ENCODE measurements around the gene CHDH. TPM values are rescaled to one million over a fixed set of nuclear protein-coding genes. Genes with fewer than 3 reads are reported as not detected.

CHDH gene
- total RNA-seq, 2 donors from 2014 or later, result 0.50 to 0.94 TPM

DNA sequence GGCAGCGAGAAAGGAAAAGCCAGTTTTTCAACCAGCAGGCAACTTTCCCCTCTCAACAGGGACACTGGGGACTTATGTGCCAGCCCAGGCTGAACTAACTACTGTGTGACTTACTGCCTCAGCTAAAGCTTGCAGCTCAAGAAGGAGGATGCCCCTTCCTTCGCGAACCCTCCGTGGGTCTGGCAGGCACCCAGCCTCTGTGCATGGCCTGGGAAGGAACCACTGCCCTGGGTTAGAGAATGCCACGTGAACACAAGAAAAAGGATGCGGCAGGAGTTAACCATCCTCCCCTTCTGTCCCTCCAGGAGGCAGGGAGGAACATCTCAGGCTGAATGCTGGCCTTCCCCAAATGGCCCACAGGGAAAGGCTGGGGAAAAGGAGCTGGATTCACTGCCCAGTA, 29.0 kb downstream of the CHDH start:
- no peaks in the 10 kb centered on the region for H3K9me3 ChIP-seq (ENCODE audit: control insufficient read depth, low read length, poor library complexity, severe bottlenecking)
- Mint-ChIP-seq H3K4me3 (no peak overlapping the region), H3K27me3 (peaks cover 10% of the 10 kb centered on the region), H3K27ac (no peak overlapping the region), H3K36me3 (ENCODE audit: low read depth) (no peaks in the 10 kb centered on the region), H3K4me1 (no peaks in the 10 kb centered on the region)
- no peak for DNase-seq
- no peak for ATAC-seq

DNA sequence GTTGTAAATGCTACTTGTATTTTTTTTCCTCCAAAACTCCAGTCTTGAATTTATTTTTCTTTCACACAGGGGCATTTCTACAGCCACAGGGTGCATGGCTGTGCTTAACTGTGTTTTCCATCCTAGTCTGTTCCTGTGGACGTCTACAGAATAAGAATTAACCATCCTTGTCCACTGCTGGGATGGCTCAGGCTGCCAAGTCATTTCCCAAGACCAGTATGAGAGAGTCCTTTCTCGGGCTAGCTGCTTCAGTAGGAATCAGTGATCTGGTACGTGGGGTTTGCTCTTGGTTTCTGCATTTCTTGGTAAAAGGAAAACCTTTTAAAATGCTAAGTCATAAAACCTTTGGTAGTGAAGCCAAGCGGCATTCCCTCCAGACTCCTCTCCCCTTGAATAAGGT, 29.8 kb downstream of the CHDH start:
- no peak overlapping the region for H3K4me3 Mint-ChIP-seq
- H3K9me3 ChIP-seq (ENCODE audit: control insufficient read depth, low read length, poor library complexity, severe bottlenecking), result no peaks in the 10 kb centered on the region
- DNase-seq (no peak), ATAC-seq (no peak)
- peaks cover 10% of the 10 kb centered on the region for H3K27me3 Mint-ChIP-seq
- no peaks in the 10 kb centered on the region for H3K36me3 Mint-ChIP-seq (ENCODE audit: low read depth)
- H3K4me1 Mint-ChIP-seq, result no peaks in the 10 kb centered on the region
- H3K27ac Mint-ChIP-seq, result no peak overlapping the region

DNA sequence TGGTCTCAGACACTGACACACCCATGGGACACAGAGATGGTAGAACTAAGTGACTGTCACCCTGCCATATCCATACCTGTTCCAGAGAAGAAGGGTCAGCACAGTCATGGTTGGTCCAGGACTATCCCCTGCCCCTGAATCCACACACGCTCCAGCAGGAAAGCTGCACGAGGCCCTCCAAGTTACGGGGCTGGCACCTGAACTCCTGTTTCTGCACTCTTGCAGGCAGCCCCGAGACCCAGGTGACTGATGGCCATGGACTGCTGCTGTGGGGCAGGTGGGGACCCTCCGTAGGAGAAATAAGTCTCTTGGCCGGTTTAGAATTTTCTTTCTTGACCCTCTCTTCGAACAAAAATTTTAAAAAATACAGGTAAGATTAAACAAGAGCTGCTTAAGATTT, 30.6 kb downstream of the CHDH start:
- ATAC-seq, result no peak
- no peaks in the 10 kb centered on the region for H3K36me3 Mint-ChIP-seq (ENCODE audit: low read depth)
- no peaks in the 10 kb centered on the region for H3K9me3 ChIP-seq (ENCODE audit: control insufficient read depth, low read length, poor library complexity, severe bottlenecking)
- H3K4me3 Mint-ChIP-seq, result no peak overlapping the region
- DNase-seq, result no peak
- H3K27me3 Mint-ChIP-seq, result peaks cover 10% of the 10 kb centered on the region
- no peaks in the 10 kb centered on the region for H3K4me1 Mint-ChIP-seq
- H3K27ac Mint-ChIP-seq, result no peak overlapping the region

DNA sequence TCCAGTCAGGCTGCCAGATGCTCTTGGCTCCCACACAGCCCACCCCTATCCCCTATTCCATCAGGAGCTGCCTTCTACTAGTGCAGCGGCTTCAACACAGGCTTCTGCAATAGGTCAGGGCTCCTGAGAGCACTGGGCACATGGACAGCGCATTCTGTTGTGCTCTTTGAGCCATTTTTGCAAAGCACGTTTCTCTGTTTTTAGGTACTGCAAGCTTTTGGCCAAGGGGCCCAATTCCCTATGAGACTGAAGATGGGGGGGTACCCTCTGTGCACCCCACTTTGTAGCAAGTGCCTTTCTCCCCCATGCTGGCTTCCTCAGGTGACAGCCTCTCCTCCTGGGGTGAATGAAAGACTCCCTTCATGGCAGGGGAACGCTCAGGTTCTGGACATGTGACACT, 31.2 kb downstream of the CHDH start:
- no peak overlapping the region for H3K4me3 Mint-ChIP-seq
- no peaks in the 10 kb centered on the region for H3K4me1 Mint-ChIP-seq
- no peak overlapping the region for H3K27ac Mint-ChIP-seq
- ATAC-seq (no peak), DNase-seq (no peak)
- no peaks in the 10 kb centered on the region for H3K9me3 ChIP-seq (ENCODE audit: control insufficient read depth, low read length, poor library complexity, severe bottlenecking)
- H3K27me3 Mint-ChIP-seq, result peaks cover 10% of the 10 kb centered on the region
- no peaks in the 10 kb centered on the region for H3K36me3 Mint-ChIP-seq (ENCODE audit: low read depth)

GRCh38 chr3:53813876-53814275, 32.3 kb downstream of the CHDH start:
- H3K36me3 Mint-ChIP-seq (ENCODE audit: low read depth), result no peaks in the 10 kb centered on the region
- no peaks in the 10 kb centered on the region for H3K9me3 ChIP-seq (ENCODE audit: control insufficient read depth, low read length, poor library complexity, severe bottlenecking)
- no peaks in the 10 kb centered on the region for H3K4me1 Mint-ChIP-seq
- H3K27ac Mint-ChIP-seq, result no peak overlapping the region
- ATAC-seq (no peak), DNase-seq (no peak)
- H3K4me3 Mint-ChIP-seq, result no peak overlapping the region
- H3K27me3 Mint-ChIP-seq, result peaks cover 12% of the 10 kb centered on the region

DNA sequence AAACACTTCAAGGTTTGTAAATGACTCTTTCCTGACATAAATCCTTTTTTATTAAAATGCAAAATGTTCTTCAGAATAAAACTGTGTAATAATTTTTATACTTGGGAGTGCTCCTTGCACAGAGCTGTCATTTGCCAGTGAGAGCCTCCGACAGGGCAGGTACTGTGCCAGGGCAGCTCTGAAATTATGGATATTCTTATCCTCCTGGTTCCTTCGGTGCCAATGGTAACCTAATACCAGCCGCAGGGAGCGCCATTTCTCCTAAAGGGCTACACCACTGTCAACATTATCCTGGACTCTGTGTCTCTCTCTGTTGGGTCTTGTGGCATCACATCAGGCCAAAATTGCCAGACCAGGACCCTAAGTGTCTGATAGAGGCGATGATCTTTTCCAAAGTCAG, 33.0 kb downstream of the CHDH start:
- ATAC-seq, result no peak
- Mint-ChIP-seq H3K27ac (no peak overlapping the region), H3K4me3 (no peak overlapping the region), H3K27me3 (peaks cover 14% of the 10 kb centered on the region), H3K4me1 (no peaks in the 10 kb centered on the region), H3K36me3 (ENCODE audit: low read depth) (no peaks in the 10 kb centered on the region)
- no peak for DNase-seq
- no peaks in the 10 kb centered on the region for H3K9me3 ChIP-seq (ENCODE audit: control insufficient read depth, low read length, poor library complexity, severe bottlenecking)

- Mint-ChIP-seq H3K27me3 (peaks cover 12% of the 10 kb centered on the region), H3K4me3 (no peak overlapping the region), H3K27ac (no peak overlapping the region), H3K4me1 (no peaks in the 10 kb centered on the region), H3K36me3 (ENCODE audit: low read depth) (no peaks in the 10 kb centered on the region)
- no peaks in the 10 kb centered on the region for H3K9me3 ChIP-seq (ENCODE audit: control insufficient read depth, low read length, poor library complexity, severe bottlenecking)
- no peak for DNase-seq
- ATAC-seq, result no peak
Observed at GRCh38 chr3:53812434-53812833, 33.8 kb downstream of the CHDH start.

DNA sequence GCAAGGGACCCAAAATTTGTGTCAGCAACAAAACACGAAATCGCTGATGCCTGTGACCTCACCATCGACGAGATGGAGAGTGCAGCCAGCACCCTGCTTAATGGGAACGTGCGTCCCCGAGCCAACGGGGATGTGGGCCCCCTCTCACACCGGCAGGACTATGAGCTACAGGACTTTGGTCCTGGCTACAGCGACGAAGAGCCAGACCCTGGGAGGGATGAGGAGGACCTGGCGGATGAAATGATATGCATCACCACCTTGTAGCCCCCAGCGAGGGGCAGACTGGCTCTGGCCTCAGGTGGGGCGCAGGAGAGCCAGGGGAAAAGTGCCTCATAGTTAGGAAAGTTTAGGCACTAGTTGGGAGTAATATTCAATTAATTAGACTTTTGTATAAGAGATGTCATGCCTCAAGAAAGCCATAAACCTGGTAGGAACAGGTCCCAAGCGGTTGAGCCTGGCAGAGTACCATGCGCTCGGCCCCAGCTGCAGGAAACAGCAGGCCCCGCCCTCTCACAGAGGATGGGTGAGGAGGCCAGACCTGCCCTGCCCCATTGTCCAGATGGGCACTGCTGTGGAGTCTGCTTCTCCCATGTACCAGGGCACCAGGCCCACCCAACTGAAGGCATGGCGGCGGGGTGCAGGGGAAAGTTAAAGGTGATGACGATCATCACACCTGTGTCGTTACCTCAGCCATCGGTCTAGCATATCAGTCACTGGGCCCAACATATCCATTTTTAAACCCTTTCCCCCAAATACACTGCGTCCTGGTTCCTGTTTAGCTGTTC, 34.9 kb downstream of the CHDH start:
- Mint-ChIP-seq H3K4me1 (no peaks in the 10 kb centered on the region), H3K27me3 (peaks cover 21% of the 10 kb centered on the region), H3K36me3 (ENCODE audit: low read depth) (no peaks in the 10 kb centered on the region), H3K4me3 (no peak overlapping the region), H3K27ac (no peak overlapping the region)
- DNase-seq (no peak), ATAC-seq (no peak)
- H3K9me3 ChIP-seq (ENCODE audit: control insufficient read depth, low read length, poor library complexity, severe bottlenecking), result no peaks in the 10 kb centered on the region

DNA sequence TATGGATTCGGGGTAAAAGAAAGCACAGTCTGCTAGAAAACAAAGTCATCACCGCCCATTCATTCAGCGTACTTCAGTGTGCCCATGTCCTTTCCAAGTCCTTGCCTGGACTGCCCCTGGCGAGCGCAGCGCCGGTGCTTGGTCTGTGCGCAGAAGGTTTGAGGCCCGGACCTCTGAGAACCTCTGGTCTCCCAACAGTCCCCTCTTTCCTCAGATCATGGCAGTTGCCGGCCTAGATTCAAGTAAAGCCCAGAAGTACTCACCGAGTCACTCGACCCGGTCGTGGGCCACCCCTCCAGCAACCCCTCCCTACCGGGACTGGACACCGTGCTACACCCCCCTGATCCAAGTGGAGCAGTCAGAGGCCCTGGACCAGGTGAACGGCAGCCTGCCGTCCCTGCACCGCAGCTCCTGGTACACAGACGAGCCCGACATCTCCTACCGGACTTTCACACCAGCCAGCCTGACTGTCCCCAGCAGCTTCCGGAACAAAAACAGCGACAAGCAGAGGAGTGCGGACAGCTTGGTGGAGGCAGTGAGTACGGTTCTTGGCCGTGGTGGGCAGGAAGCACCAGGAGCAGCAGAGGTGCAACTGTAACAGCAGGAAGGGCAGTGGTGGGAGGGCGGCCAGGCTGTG, 36.3 kb downstream of the CHDH start:
- no peaks in the 10 kb centered on the region for H3K9me3 ChIP-seq (ENCODE audit: control insufficient read depth, low read length, poor library complexity, severe bottlenecking)
- Mint-ChIP-seq H3K4me1 (no peaks in the 10 kb centered on the region), H3K27me3 (peaks cover 28% of the 10 kb centered on the region), H3K36me3 (ENCODE audit: low read depth) (no peaks in the 10 kb centered on the region), H3K4me3 (no peak overlapping the region), H3K27ac (no peak overlapping the region)
- no peak for DNase-seq
- ATAC-seq, result no peak

GRCh38 chr3:53809267-53809666, 37.0 kb downstream of the CHDH start:
- Mint-ChIP-seq H3K27ac (no peak overlapping the region), H3K36me3 (ENCODE audit: low read depth) (no peaks in the 10 kb centered on the region), H3K4me1 (no peaks in the 10 kb centered on the region), H3K27me3 (peaks cover 31% of the 10 kb centered on the region), H3K4me3 (no peak overlapping the region)
- no peak for DNase-seq
- no peaks in the 10 kb centered on the region for H3K9me3 ChIP-seq (ENCODE audit: control insufficient read depth, low read length, poor library complexity, severe bottlenecking)
- no peak for ATAC-seq

GRCh38 chr3:53808496-53808895, 37.7 kb downstream of the CHDH start:
- H3K36me3 Mint-ChIP-seq (ENCODE audit: low read depth), result no peaks in the 10 kb centered on the region
- no peak for ATAC-seq
- H3K4me3 Mint-ChIP-seq, result no peak overlapping the region
- peaks cover 31% of the 10 kb centered on the region for H3K27me3 Mint-ChIP-seq
- no peak overlapping the region for H3K27ac Mint-ChIP-seq
- DNase-seq, result no peak
- H3K4me1 Mint-ChIP-seq, result no peaks in the 10 kb centered on the region
- no peaks in the 10 kb centered on the region for H3K9me3 ChIP-seq (ENCODE audit: control insufficient read depth, low read length, poor library complexity, severe bottlenecking)

- no peaks in the 10 kb centered on the region for H3K9me3 ChIP-seq (ENCODE audit: control insufficient read depth, low read length, poor library complexity, severe bottlenecking)
- Mint-ChIP-seq H3K4me1 (no peaks in the 10 kb centered on the region), H3K36me3 (ENCODE audit: low read depth) (no peaks in the 10 kb centered on the region), H3K4me3 (no peak overlapping the region), H3K27ac (no peak overlapping the region), H3K27me3 (peaks cover 37% of the 10 kb centered on the region)
- no peak for DNase-seq
- no peak for ATAC-seq
Observed at GRCh38 chr3:53807117-53807810, 39.0 kb downstream of the CHDH start.

- H3K4me1 Mint-ChIP-seq, result no peaks in the 10 kb centered on the region
- DNase-seq (no peak), ATAC-seq (no peak)
- H3K9me3 ChIP-seq (ENCODE audit: control insufficient read depth, low read length, poor library complexity, severe bottlenecking), result no peaks in the 10 kb centered on the region
- H3K27ac Mint-ChIP-seq, result no peak overlapping the region
- no peak overlapping the region for H3K4me3 Mint-ChIP-seq
- no peaks in the 10 kb centered on the region for H3K36me3 Mint-ChIP-seq (ENCODE audit: low read depth)
- H3K27me3 Mint-ChIP-seq, result peaks cover 38% of the 10 kb centered on the region
Observed at GRCh38 chr3:53806182-53807116, 39.8 kb downstream of the CHDH start.
